Tibial nerve (tissue), 4 donors: ENCODE measurements around the gene RAP1A. TPM values are rescaled to one million over a fixed set of nuclear protein-coding genes. Genes with fewer than 3 reads are reported as not detected.

Experiments
- DNase-seq, 2 donors: peaks; one replicate each; pipeline ENCODE4 v3.0.0-alpha.2; 2019; ENCODE audit warnings: low spot score in 2 of 2
- H3K27ac ChIP-seq, 4 donors: fragments of 200-600 bp; sonication (generic) in 3 of 4; one replicate each; pipeline ENCODE4 v1.5.1; 2017 to 2019; ENCODE audit warnings: mild to moderate bottlenecking in 1 of 4
- H3K27me3 ChIP-seq, 2 donors: fragments of 200-600 bp; sonication (generic) in 1 of 2; one replicate each; pipeline versions ENCODE4 v1.5.1 to v1.6.0; 2017 to 2019
- H3K36me3 ChIP-seq, 3 donors: fragments of 200-600 bp; sonication (generic); one replicate each; pipeline ENCODE4 v1.5.1; 2018 to 2019
- H3K4me1 ChIP-seq, 4 donors: fragments of 200-600 bp; sonication (generic) in 3 of 4; one replicate each; pipeline ENCODE4 v1.5.1; 2017 to 2019
- H3K4me3 ChIP-seq, 4 donors: fragments of 200-600 bp; sonication (generic) in 3 of 4; one replicate each; pipeline ENCODE4 v1.5.1; 2017 to 2019; ENCODE audit warnings: mild to moderate bottlenecking in 1 of 4, moderate library complexity in 1 of 4
- H3K9me3 ChIP-seq, 4 donors: fragments of 200-600 bp; sonication (generic) in 3 of 4; one replicate each; pipeline ENCODE4 v1.5.1; 2017 to 2019
- EP300 ChIP-seq, 2 donors: sonication (generic); formaldehyde crosslinking; IDR thresholded peaks; one replicate each; pipeline ENCODE4 v1.6.1; 2017; ENCODE audit warnings: antibody characterized with exemption in 2 of 2, mild to moderate bottlenecking in 1 of 2
- POLR2A ChIP-seq, 2 donors: fragments of 450-650 bp; IDR thresholded peaks; one replicate each; pipeline ENCODE4 v1.6.1; 2017; ENCODE audit warnings: antibody characterized with exemption in 2 of 2, mild to moderate bottlenecking in 2 of 2, moderate library complexity in 2 of 2
- WGBS, 2 donors: methylation state at CpG; one replicate each; pipeline ENCODE4 v1.1.5; 2018; 5-methylcytosine and 5-hydroxymethylcytosine counted together
- total RNA-seq, 4 donors: library from RNA; depleted of rRNA; stranded (reverse); fragments of >200 nt; gene quantifications; one replicate each; pipeline ENCODE4 v1.1.0, GENCODE V29; 2016
- TF ChIP-seq, protein P1 (sequence below), 5 experiments: fragments of 200-600 bp in 3 of 5; fragments of 450-650 bp in 2 of 5; sonication (generic) in 3 of 5; IDR thresholded peaks; one replicate each; pipeline ENCODE4 v1.5.1; 2016 to 2019; ENCODE audit warnings: antibody characterized with exemption in 5 of 5, mild to moderate bottlenecking in 3 of 5, moderate library complexity in 2 of 5

Gene RAP1A
- total RNA-seq, 4 donors from 2014 or later, result 45.5 to 48.7 (median 46.8) TPM

DNA sequence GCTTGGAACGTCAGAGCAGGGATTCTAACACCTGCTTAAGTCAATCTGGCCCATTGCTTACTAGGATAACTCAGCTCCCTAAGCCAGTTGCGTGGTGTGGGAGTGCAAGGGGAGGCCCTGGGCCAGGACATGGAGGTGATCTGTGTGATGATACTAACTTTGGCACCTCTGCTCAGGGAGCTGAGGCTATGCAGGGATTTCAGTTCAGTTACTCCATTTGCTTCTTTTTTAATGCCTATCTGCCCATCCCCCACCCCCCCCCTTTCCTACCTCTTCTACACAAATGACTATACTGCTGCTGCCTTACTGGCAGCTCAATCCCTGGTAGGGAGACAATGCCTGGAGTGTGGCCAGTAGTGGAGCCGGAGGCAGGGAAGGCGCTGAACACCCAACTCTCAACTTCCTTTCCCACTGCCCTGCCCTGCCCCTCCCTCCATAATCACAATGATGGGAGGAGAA lies 100.1 kb downstream of the RAP1A start:
- Histone ChIP-seq H3K27me3 (no peaks in the 10 kb centered on the region), H3K9me3 (no peaks in the 10 kb centered on the region), H3K4me1 (peaks cover 0 to 35% (median 11%) of the 10 kb centered on the region in 4 donors), H3K27ac (peak overlapping the region in 1 of 4 donors; percentile 36), H3K4me3 (no peak overlapping the region), H3K36me3 (peaks cover 0 to 12% (median 0%) of the 10 kb centered on the region in 3 donors)
- 36 to 44% methylated on average over 4 of the region's 4 CpGs for WGBS, 2 donors
- TF ChIP-seq, protein P1, sequence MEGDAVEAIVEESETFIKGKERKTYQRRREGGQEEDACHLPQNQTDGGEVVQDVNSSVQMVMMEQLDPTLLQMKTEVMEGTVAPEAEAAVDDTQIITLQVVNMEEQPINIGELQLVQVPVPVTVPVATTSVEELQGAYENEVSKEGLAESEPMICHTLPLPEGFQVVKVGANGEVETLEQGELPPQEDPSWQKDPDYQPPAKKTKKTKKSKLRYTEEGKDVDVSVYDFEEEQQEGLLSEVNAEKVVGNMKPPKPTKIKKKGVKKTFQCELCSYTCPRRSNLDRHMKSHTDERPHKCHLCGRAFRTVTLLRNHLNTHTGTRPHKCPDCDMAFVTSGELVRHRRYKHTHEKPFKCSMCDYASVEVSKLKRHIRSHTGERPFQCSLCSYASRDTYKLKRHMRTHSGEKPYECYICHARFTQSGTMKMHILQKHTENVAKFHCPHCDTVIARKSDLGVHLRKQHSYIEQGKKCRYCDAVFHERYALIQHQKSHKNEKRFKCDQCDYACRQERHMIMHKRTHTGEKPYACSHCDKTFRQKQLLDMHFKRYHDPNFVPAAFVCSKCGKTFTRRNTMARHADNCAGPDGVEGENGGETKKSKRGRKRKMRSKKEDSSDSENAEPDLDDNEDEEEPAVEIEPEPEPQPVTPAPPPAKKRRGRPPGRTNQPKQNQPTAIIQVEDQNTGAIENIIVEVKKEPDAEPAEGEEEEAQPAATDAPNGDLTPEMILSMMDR (IDR thresholded peaks at IDR 0.05), result no peak
- TF ChIP-seq EP300 (IDR thresholded peaks at IDR 0.05) (no peak), POLR2A (IDR thresholded peaks at IDR 0.05) (no peak)
- DNase-seq, result no peak

DNA sequence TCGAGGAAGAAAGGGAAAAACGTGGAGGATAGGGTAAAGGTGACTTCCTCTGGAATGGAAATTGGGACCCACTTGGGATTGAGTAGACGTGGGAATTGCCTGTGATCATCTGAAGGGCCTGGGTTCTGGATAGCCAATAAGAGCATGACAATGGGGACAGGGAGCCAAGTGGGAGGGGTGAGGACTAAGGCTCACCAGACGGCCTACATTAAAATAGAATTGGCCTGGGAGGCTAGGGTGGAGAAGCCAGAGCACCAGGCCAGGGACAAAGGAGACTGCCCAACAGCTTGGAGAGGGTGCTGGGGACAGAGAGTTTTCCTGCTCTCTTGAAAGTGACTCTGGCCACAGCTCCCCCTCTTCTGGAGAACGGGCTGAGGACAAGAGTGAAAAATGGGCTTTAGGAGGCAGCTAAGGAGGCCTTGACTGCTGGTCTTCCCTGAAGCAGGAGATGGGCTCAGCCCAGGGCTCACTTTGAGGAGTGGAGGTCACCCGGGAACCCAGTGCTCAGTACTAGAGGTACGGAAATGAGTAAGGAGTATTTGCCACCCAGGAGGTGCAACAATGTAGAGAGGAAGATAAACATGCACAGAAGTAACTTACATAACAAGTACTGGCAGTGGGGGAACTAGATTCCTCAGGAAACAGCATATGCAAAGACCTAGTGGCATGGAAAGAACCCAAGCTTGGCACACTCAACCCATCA lies 100.8 kb downstream of the RAP1A start:
- Histone ChIP-seq H3K9me3 (no peaks in the 10 kb centered on the region), H3K4me1 (peaks cover 0 to 40% (median 11%) of the 10 kb centered on the region in 4 donors), H3K27me3 (no peaks in the 10 kb centered on the region), H3K27ac (peak overlapping the region in 2 of 4 donors; percentile 45 to 53), H3K36me3 (peaks cover 0 to 12% (median 0%) of the 10 kb centered on the region in 3 donors), H3K4me3 (no peak overlapping the region)
- TF ChIP-seq POLR2A (IDR thresholded peaks at IDR 0.05) (no peak), EP300 (IDR thresholded peaks at IDR 0.05) (no peak)
- TF ChIP-seq, protein P1 (IDR thresholded peaks at IDR 0.05), result no peak
- DNase-seq, result no peak
- 45 to 58% methylated on average over 7 of the region's 7 CpGs for WGBS, 2 donors

DNA sequence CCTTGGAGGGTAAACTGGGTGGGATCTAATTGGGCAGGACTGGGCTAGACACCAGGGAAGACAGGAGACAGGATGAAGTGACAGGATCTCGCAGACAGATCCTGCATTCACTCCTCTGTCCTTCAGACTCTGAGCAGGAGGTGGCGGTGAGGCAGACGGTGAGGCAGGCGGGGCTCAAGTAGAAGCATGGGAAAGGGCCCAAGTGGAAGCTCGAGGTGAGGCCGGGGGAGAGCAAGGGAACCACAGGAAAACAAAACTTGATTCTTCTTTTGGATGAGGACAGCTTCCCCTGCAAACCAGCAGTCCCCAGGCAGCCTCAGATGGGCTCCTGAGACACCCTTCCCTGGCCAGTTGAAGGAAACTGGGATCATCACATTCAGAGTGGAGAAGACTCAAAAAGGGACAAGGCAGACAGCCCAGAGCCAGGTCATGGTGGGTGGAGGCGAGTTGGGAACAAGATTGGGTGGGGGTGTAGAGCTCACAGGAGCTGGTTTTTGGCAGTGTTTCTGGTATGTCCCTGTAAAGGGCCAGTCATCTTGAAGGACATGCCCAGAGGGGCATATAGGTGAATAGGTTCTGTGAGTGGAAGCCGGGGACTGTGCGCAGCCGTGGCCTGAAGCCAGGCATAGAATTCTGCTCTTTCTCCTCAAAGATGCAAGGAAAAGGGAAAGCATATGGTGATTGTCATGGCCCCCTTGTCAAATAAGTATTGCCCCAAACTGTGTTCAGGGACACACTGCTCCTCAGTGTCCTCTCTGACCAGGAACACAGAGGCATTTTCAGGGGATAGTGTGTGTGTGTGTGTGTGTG lies 101.6 kb downstream of the RAP1A start:
- WGBS, 2 donors, result 54 to 58% methylated on average over 10 of the region's 10 CpGs
- peaks cover 0 to 40% (median 11%) of the 10 kb centered on the region in 4 donors for H3K4me1 ChIP-seq
- peak overlapping the region in 2 of 4 donors; percentile 45 to 53 for H3K27ac ChIP-seq
- peaks cover 0 to 12% (median 0%) of the 10 kb centered on the region in 3 donors for H3K36me3 ChIP-seq
- no peaks in the 10 kb centered on the region for H3K9me3 ChIP-seq
- DNase-seq, result no peak
- H3K4me3 ChIP-seq, result no peak overlapping the region
- no peaks in the 10 kb centered on the region for H3K27me3 ChIP-seq
- no peak for TF ChIP-seq EP300 (IDR thresholded peaks at IDR 0.05)
- TF ChIP-seq, protein P1 (IDR thresholded peaks at IDR 0.05), result no peak
- no peak for TF ChIP-seq POLR2A (IDR thresholded peaks at IDR 0.05)

DNA sequence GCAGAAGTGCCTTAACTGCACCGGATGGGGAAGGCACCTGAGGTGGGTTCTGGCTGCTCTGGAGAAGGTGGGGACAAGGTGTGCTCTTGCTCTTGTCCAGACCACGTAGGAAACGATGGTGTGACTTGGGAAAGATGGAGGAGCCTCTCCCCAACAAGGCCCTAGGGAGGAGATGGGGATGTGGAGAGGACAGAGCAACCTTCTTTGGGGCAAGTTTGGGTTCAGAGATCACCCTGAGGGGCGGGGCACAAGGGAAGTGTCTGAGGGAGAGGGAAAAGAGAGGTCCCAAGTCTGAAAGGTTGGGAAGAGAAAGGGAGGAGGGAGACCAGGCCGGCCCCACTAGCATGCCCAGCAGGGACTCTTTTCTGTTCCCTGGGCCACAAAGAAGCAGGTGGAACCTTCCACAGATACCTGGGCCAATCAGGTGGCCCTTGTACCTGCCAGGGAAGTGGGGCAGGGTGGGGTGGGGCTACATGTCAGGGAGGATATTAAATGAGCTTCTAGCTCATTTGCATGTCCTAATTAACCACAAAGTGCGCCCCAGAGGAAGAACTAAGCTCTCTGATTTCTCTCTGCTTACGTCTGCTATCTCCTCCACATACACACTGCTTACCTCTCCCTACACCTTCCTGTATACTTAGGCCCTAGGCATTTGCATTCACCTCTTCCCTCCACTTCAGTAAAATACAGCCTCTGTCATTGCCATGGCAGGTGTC lies 103.7 kb downstream of the RAP1A start:
- H3K27ac ChIP-seq, result peak overlapping the region in 1 of 4 donors; percentile 32
- no peak for TF ChIP-seq POLR2A (IDR thresholded peaks at IDR 0.05)
- no peak for TF ChIP-seq EP300 (IDR thresholded peaks at IDR 0.05)
- TF ChIP-seq, protein P1 (IDR thresholded peaks at IDR 0.05), result no peak
- H3K4me1 ChIP-seq, result peaks cover 0 to 40% (median 11%) of the 10 kb centered on the region in 4 donors
- no peaks in the 10 kb centered on the region for H3K27me3 ChIP-seq
- WGBS, 2 donors, result 76 to 85% methylated on average over 7 of the region's 7 CpGs
- no peak for DNase-seq
- peaks cover 0 to 15% (median 0%) of the 10 kb centered on the region in 3 donors for H3K36me3 ChIP-seq
- H3K4me3 ChIP-seq, result no peak overlapping the region
- H3K9me3 ChIP-seq, result no peaks in the 10 kb centered on the region
